ENCODE results near the gene RMDN3. TPM values are rescaled to one million over a fixed set of nuclear protein-coding genes. Genes with fewer than 3 reads are reported as not detected.

Gene RMDN3
- total RNA-seq, 1 donor, result 17.3 TPM

GRCh38 chr15:40775007-40775406 lies 20.0 kb upstream of the RMDN3 start:
- no peak for TF ChIP-seq CTCF (IDR thresholded peaks at IDR 0.05; ENCODE audit: insufficient read depth, low read depth, low read length)
- H3K4me3 ChIP-seq (ENCODE audit: low read depth, low read length), result no peak overlapping the region
- DNase-seq (ENCODE audit: low read depth), result no peak

- DNase-seq (ENCODE audit: low read depth), result no peak
- TF ChIP-seq CTCF (IDR thresholded peaks at IDR 0.05; ENCODE audit: insufficient read depth, low read depth, low read length), result no peak
- H3K4me3 ChIP-seq (ENCODE audit: low read depth, low read length), result no peak overlapping the region
These were observed 18.8 kb upstream of the RMDN3 start for GRCh38 chr15:40773902-40774301.

- H3K4me3 ChIP-seq (ENCODE audit: low read depth, low read length), result no peak overlapping the region
- DNase-seq (ENCODE audit: low read depth), result no peak
These were observed 18.4 kb upstream of the RMDN3 start for GRCh38 chr15:40773496-40773895.

GRCh38 chr15:40772014-40772413 lies 17.0 kb upstream of the RMDN3 start:
- TF ChIP-seq CTCF (IDR thresholded peaks at IDR 0.05; ENCODE audit: insufficient read depth, low read depth, low read length), result no peak
- no peak overlapping the region for H3K4me3 ChIP-seq (ENCODE audit: low read depth, low read length)
- DNase-seq (ENCODE audit: low read depth), result no peak

More at GRCh38 chr15:40773496-40773895, 18.4 kb upstream of the RMDN3 start:
- TF ChIP-seq CTCF (IDR thresholded peaks at IDR 0.05; ENCODE audit: insufficient read depth, low read depth, low read length), result no peak

- H3K4me3 ChIP-seq (ENCODE audit: low read depth, low read length), result no peak overlapping the region
- DNase-seq (ENCODE audit: low read depth), result no peak
- TF ChIP-seq CTCF (IDR thresholded peaks at IDR 0.05; ENCODE audit: insufficient read depth, low read depth, low read length), result no peak
These were observed 16.2 kb upstream of the RMDN3 start for GRCh38 chr15:40771242-40771641.

GRCh38 chr15:40770147-40770721 lies 15.2 kb upstream of the RMDN3 start:
- TF ChIP-seq CTCF (IDR thresholded peaks at IDR 0.05; ENCODE audit: insufficient read depth, low read depth, low read length), result no peak

More at GRCh38 chr15:40770147-40770721, 15.2 kb upstream of the RMDN3 start:
- no peak overlapping the region for H3K4me3 ChIP-seq (ENCODE audit: low read depth, low read length)
- DNase-seq (ENCODE audit: low read depth), result no peak
